Chondrocyte (in vitro differentiated cells): ENCODE results near the gene BMP7. TPM values are rescaled to one million over a fixed set of nuclear protein-coding genes. Genes with fewer than 3 reads are reported as not detected.
"Not testable (repeated sequence)": the region's sequence is repeated elsewhere in the genome, so short reads cannot be mapped to it uniquely, and the experiment has no call there.

Experiments
- DNase-seq: peaks from one replicate; pipeline ENCODE4 v3.0.0; 2021; ENCODE audit warnings: mixed read lengths, low spot score
- H3K27ac Mint-ChIP-seq: one replicate; pipeline ENCODE4 v1.8.0; 2021; ENCODE audit warnings: mild to moderate bottlenecking, moderate library complexity, mixed read lengths; ENCODE audit not compliant: unreplicated experiment
- H3K27me3 Mint-ChIP-seq: 2 replicates; pipeline ENCODE4 v1.8.0; 2021; ENCODE audit warnings: low read depth, mixed read lengths
- H3K36me3 Mint-ChIP-seq: 2 replicates; pipeline ENCODE4 v1.8.0; 2021; ENCODE audit warnings: low read depth, mixed read lengths
- H3K4me1 Mint-ChIP-seq: 2 replicates; pipeline ENCODE4 v1.8.0; 2021; ENCODE audit warnings: low read depth, mild to moderate bottlenecking, mixed read lengths
- H3K4me3 Mint-ChIP-seq: one replicate; pipeline ENCODE4 v1.8.0; 2021; ENCODE audit warnings: mild to moderate bottlenecking, moderate library complexity, mixed read lengths; ENCODE audit not compliant: unreplicated experiment
- H3K9me3 Mint-ChIP-seq: 2 replicates; pipeline ENCODE4 v1.8.0; 2021; ENCODE audit warnings: low read depth, mixed read lengths
- CTCF ChIP-seq: fragments of 200-600 bp; sonication (generic); IDR thresholded peaks from 2 replicates; pipeline ENCODE4 v1.5.0; 2021; ENCODE audit warnings: antibody characterized with exemption, mild to moderate bottlenecking, moderate library complexity
- total RNA-seq: library from RNA; stranded (reverse); gene quantifications from 3 replicates; pipeline ENCODE4 v1.2.1, GENCODE V29; 2021

BMP7 gene
- total RNA-seq, 1 donor from 2014 or later: not detected

- H3K36me3 Mint-ChIP-seq: no peaks in the 10 kb centered on the region
- no peak overlapping the region for H3K4me3 Mint-ChIP-seq
- H3K27ac Mint-ChIP-seq: no peak overlapping the region
- H3K9me3 Mint-ChIP-seq: peaks cover 6% of the 10 kb centered on the region
- no peak for DNase-seq
- TF ChIP-seq CTCF: no peak
- peaks cover 21% of the 10 kb centered on the region for H3K27me3 Mint-ChIP-seq
- no peaks in the 10 kb centered on the region for H3K4me1 Mint-ChIP-seq
These were observed 105.5 kb downstream of the BMP7 start for GRCh38 chr20:57160985-57161384.

DNA sequence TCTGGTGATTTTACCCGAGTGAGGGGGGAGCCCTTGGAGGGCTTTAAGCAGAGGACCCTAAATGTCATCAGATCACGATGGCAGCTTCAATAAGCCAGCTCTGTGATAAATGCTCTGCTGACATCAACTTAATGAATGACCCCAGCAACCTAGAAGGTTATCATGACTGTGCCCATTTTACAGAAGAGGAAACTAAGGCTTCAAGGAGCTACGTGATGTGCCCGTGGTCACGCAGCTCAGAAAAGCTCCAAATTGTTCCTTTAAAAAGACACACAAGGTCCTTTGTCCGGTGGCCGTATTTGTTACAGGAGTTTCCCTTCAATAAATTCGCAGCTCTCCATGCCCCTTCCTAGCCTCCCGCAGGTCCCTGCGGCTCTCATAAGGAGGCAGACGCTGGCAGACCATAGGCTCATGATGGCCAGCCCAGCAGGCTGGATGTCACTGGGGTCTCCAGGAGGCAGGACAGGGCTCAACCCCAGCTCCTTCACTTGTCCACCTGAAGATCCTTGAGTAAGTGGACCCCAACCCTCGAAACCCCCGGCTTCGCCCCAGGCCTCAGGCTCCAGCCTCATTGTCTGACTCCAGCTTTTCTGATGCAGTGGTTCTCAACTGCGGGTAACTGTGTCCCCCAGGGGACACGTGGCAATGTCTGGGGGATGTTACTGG is 106.4 kb downstream of the BMP7 start:
- Mint-ChIP-seq H3K27me3 (peaks cover 21% of the 10 kb centered on the region), H3K9me3 (peaks cover 6% of the 10 kb centered on the region), H3K36me3 (no peaks in the 10 kb centered on the region), H3K4me1 (no peaks in the 10 kb centered on the region), H3K4me3 (no peak overlapping the region), H3K27ac (no peak overlapping the region)
- DNase-seq: no peak
- no peak for TF ChIP-seq CTCF

DNA sequence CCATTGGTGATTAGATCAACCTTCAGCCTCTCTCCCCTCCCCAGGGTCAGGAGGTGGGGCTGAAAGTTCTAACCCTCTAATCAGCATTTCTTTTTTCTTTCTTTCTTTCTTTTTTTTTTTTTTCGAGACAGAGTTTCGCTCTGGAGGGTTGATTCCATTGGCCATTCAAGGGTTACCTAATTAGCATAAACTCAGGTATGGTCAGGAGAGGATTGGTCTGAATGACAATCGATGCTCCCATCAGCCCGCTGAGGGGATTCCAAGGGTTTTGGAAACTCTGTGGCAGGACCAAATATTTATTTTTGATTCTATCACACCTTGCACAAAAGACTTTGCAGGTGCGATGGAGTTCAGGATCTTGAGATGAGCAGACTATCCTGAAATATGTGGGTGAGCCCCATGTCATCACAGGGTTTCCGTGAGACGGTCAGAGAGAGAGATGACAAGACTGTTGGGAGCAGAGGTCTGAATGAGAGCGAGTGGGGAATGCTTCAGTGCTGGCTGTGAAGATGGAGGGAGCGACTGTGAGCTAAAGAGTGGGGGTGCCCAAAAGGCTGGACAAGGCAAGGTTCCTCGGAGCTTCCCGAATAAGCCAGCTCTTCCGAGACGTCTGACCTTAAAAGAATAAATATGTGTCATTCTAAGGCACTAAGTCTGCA is 107.1 kb downstream of the BMP7 start:
- H3K9me3 Mint-ChIP-seq: peaks cover 6% of the 10 kb centered on the region
- no peaks in the 10 kb centered on the region for H3K4me1 Mint-ChIP-seq
- no peak for DNase-seq
- H3K36me3 Mint-ChIP-seq: no peaks in the 10 kb centered on the region
- no peak overlapping the region for H3K4me3 Mint-ChIP-seq
- H3K27ac Mint-ChIP-seq: no peak overlapping the region
- TF ChIP-seq CTCF: no peak
- H3K27me3 Mint-ChIP-seq: peaks cover 21% of the 10 kb centered on the region

- Mint-ChIP-seq H3K36me3 (no peaks in the 10 kb centered on the region), H3K4me3 (no peak overlapping the region), H3K9me3 (no peaks in the 10 kb centered on the region), H3K4me1 (no peaks in the 10 kb centered on the region), H3K27ac (no peak overlapping the region), H3K27me3 (peaks cover 21% of the 10 kb centered on the region)
- DNase-seq: no peak
- no peak for TF ChIP-seq CTCF
These were observed 108.0 kb downstream of the BMP7 start for GRCh38 chr20:57158474-57158873.

DNA sequence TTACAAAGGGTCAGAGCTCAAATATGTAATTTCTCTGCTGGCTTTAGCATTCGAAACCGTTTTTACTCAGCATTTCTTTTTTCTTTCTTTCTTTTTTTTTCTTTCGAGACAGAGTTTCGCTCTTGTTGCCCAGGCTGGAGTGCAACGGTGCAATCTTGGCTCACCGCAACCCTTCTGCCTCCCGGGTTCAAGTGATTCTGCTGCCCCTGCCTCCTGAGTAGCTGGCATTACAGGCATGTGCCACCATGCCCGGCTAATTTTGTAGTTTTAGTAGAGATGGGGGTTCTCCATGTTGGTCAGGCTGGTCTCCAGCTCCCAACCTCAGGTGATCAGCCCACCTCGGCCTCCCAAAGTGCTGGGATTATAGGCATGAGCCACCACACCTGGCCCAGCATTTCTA is 108.7 kb downstream of the BMP7 start:
- not testable (repeated sequence) for H3K4me1 Mint-ChIP-seq, H3K9me3 Mint-ChIP-seq, H3K36me3 Mint-ChIP-seq, H3K27ac Mint-ChIP-seq, DNase-seq, H3K4me3 Mint-ChIP-seq
- peaks cover 21% of the 10 kb centered on the region for H3K27me3 Mint-ChIP-seq
